GM19463 (cell line): ENCODE results near the gene YPEL1.
"Not testable (repeated sequence)": the region's sequence is repeated elsewhere in the genome, so short reads cannot be mapped to it uniquely, and the experiment has no call there.

Experiments used
- ATAC-seq: cut with Tn5 transposase; IDR thresholded peaks from one replicate; pipeline ENCODE4 v1.9.1; 2021; ENCODE audit warnings: mild to moderate bottlenecking, moderate library complexity; ENCODE audit not compliant: unreplicated experiment

YPEL1 gene

DNA sequence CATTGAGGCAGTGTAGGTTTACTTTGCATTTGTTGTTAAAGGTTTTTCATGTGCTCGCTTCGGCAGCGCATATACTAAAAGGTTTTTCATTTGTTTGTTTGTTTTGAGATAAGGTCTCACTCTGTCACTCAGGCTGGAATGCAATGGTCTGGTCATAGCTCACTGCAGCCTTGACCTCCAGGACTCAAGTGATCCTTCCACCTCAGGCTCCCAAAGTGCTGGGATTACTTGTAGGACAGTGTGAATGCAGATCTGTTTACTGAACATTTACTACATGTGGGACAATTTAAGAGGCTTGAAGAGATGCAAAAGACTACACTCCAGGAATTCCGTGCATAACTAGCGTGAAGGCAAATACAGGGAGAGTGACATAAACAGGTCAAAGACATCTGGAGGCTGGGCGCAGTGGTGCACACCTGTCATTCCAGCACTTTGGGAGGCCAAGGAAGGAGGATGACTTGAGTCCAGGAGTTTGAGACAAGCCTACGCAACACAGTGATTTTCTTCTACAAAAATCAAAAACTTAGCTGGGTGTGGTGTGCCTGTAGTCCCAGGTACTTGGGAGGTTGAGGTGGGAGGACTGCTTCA lies 34.1 kb downstream of the YPEL1 start:
- no peak for ATAC-seq

DNA sequence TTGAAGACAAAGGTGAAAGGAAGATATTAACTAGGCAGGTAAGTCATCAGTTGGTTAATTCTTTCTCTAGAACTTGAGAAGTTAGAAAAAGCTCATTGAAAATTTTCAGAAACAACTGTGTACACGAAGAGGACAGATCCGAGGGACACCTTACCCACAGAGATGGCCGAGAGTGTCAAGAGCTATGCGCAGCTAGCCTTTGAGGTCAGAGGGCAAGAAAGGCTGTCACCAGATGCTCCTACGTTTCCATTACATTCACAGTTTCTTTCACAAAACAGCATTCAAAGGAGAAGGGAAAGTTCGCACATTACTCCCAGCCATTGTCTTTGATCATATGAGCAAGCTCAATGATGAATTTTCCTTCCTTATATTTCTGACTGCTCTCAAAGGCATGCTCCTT lies 34.8 kb downstream of the YPEL1 start:
- ATAC-seq: no peak

DNA sequence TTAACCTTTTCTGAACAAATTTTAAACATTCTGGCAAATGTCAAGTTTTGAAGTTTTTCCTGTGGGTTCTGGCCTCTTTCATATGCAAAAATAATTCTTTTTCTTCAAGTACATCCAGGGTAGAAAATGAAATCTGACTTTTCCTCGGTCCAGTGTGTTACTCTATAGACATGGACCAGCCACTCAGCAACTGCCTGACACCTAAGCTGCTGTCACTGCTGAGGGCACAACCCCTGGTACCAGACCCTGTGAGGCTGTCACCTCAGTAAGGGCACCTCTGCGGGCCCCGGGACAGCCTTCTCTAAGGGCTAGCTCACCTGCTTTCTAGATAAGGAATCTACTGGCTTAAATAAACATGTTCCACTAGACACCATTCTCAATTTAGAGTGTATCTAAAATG lies 36.0 kb downstream of the YPEL1 start:
- ATAC-seq: no peak

DNA sequence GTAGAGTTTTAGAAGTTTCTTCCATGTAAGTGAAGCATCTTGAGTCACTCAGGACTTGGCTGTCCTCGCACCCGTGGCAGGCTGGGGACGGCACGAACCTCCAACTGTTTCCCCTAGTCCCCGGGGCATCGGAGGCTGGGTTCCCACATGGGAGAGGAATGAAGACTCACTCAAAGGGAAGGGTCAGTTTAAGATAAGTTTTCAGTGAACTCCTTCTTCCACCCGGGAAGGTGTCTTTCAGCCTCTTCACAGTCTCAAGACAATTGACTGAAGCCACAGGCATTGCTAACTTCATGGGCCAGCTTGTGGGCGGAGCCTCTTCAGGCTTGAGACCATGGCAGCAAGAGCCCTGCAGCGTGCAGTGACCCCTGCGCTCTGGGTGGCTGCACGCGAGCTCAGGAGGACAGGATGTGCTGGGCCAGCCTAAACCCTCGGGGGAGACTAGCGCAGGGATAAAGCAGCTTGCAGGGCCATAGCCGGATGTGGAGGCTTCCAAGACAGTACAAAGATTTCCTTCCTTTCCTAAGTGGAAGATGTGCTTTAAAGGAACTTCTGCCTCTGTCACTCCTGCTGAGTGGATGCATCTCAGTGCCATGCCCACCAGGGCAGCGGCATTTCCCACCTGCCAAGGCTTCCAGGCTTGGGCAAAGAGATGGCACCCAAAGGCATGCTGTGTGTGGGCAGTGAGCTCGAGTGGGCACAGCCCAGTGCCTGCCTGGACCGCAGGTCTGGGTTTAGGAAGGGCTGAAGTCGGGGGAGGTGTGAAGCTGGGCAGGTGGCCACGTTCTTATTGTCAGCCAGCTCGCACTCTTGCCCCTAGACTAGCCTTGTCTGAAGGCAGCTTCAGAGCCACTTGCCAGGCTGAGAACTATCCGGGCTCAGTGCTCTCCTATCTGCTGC lies 36.9 kb downstream of the YPEL1 start:
- ATAC-seq: no peak

DNA sequence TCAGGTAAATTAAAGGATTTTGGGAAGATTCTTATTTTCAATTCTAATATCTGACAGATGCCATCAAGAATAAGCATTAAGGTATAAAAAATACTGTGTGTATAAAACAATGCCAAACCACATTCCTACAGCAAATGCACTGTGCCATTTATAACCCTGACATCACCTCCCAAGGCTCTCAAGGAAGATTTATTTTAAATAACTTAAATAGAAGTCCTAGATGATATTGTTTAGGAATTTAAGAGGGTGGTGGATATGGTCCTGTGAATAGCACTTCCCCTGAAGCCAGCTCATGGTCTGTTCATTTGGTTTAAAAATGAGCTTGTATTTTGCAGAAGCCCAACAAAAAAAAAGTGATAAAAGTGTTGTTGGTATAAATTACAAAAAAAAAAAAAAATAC lies 37.7 kb downstream of the YPEL1 start:
- no peak for ATAC-seq

DNA sequence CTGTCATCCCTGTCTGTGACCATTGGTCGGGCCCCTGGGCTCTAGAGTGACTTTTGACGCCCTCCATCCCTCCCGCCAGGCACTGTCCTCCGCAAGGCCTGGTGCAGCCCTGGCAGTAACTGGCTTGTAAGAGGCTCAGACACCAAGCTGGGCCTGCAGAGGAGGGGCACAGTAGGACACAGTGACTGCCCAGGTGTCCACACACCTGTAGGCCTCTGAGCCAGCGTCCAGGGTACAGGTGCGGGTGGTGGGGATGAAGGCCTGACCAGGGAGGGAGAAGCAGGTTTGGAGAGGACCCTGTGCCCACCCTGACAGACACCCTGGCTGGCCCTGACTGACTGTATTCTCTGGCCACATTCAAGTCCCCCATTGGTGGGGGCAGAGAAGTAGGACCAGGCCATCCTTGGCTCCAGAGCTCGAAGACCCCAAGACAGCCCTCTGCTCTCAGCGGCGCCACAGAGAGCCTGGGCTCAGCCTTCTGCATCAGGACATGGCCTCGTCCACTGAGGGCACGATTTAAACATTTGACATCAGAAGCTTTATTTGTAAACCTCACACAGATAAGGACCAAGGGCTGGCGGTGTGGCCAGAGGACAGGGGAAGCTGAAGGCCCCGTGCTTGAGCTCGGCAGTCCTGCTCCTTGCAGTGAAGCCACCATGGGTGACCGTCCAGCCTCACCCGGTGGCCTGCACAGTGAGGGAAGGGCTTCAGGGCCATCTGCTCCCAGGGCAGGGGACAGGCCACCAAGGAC lies 38.4 kb downstream of the YPEL1 start:
- no peak for ATAC-seq

DNA sequence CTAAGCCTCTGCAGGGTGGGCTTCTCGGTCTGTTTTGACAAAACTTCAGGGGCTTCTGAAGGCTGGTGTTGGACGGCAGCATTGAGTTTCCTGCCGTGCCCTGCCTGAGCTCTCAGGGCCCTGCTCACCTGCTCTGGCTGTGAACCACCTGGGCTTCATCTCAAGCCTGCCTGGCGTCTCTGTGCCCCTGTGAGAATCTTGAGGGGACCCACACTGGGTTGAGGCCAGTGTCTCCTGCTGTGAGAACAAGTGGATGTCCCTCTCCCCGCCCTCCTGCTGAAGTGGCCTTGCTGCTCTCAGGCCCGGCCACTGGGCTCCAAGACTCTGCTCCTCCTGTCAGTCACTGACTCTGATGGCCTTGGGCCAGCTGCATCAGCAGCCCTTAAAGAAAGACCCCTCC lies 39.5 kb downstream of the YPEL1 start:
- no peak for ATAC-seq

DNA sequence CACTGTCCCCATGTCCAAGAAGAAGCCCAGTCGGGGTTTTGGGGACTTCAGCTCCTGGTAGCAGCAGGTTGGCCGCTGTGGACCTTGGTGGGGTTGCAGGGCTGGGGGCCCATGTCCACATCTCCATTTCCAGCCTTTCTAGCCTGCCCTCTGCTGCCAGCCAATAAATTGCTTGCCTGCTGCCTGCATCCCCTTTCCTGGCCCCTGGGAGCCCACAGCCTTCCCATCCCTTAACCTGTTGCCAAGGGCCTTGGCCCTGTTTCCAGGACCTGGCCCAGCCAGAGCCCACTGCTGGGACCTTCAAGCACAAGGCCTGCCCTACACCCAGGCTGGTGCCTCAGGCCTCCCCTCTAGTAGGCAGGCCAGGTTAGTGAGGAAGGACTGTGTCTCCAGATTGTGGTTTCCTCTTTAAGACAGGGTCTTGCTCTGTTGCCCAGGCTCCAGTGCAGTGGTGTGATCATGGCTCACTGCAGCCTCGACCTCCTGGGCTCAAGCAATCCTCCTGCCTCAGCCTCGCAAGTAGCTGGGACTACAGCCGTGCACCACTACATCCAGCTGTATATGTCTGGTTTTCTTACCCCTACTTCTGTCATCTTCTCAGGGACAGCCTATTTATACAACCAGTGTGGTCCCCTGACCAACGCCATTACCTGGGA lies 40.0 kb downstream of the YPEL1 start:
- no peak for ATAC-seq

DNA sequence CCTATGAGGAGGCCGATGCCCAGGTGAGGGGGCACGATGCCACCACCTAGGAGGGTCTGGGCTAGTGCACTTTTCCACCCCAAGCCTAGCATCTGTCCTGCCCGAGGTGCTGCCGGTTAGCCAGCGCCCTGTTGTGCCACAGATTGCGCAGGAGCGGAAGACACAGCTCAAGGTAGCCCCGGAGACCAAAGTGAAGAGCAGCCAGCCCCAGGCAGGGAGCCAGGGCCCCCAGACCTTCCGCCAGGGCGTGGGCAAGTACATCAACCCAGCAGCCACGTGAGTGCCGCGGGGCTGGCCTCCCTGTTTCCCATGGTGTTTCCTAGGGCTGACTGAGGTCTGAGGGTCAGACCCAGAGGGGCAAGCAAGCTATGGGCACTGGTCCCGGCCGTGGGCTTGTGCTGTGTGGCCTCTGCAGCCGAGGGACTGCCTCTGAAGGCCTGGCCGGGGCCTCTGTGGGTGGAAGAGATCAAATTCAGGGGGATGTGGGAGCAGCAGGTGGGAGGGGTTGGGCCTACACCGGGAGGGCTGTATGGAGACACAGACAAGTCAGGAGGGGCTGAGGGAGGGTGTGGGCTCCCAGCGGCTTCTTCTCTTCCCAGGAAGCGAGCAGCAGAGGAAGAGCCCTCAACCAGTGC lies 40.7 kb downstream of the YPEL1 start:
- no peak for ATAC-seq

DNA sequence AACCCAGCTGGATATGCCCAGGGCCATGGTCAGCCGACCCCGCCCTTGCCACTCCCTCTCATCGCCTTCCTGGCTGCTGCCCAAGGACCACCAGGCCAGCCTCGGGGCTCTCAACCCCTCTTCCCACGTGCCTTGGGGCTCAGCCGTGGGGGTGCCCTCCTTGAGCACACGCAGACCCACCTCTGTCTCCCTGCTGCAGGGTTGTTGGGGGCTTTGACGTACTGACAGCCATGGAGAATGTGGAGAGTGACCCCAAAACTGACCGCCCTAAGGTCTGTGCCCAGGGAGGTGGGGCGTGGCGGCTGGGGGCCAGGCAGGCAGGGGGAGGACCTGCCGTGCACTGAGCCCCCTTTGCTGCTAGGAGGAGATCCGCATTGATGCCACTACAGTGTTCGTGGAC lies 41.2 kb downstream of the YPEL1 start:
- ATAC-seq: no peak

DNA sequence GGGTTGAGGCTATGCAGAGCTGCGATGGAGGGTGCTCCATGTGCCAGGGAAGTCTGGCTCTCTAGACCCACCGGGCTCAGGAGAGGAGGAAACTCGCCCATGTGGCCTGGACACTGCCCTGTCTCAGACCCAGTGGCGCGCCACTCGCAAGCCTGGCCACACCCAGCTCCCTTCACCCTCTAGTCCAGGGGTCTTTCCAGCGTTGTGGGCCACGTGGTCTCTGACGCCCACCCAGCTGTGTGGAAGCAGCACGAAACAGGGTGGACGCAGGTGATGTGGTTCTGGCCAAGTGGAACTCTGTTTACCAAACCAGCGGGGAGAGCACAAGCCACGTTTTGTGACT lies 41.6 kb downstream of the YPEL1 start:
- ATAC-seq: no peak

DNA sequence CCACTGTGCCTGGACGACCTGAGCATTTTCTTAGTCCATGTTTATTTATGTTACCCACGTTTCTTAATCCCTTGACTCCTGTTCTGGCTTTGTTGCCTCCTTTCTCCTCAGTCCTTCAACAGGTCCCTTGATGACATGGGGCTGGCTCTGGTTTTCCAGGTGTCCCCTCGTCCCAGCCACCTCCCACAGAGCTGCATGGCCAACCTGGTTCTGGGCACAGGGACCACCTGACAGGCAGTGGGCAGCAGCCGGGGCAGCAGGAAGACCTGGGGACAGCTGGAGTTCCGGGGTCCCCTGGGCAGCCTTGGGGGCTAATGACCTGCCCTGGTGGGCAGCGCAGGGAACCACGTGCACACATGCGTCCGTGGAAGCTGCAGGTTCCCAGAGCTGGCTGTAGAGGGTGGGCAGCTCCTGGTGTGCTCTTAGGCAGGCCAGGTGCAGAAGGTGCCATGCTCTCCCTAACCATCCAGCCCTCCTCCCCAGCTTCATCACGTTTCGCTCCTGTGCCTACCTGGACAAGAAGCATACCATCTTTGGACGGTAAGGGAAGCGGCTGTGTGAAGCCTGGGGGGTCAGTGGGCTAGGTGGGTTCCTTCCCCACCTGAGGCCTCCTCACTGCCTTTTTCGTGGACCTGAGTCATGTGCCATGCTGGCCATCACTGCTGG lies 42.1 kb downstream of the YPEL1 start:
- no peak for ATAC-seq

DNA sequence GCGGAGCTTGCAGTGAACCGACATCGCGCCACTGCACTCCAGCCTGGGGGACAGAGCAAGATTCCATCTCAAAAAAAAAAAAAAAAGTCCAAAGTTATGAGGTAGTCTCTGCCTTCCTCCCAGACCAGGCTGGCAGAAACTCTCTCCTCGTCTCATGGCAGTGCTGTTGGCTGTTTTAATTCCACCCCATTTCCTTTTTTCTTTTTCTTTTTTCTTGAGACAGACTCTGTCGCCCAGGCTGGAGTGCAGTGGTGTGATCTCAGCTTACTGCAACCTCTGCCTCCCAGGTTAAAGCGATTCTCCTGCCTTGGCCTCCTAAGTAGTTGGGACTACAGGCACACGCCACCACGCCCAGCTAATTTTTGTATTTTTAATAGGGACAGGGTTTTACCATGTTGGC lies 42.7 kb downstream of the YPEL1 start:
- not testable (repeated sequence) for ATAC-seq

DNA sequence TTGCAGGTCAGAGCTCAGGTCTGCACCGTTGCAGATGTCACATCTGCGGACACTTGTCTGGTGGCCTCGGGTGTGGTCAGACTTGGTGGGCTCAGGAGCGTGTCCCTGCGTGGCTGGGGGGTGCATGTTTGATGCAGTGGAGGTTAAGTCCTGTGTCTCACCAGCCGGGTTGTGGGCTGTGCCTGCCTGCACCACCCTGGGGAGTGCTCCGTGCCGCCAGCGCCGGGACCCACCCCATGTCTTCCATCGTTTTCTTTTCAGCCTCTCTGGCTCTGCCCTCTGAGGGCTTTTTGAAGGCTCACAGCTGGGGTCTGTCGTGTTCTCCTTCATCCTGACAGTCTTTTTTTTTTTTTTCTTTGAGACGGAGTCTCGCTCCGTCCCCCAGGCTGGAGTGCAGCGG lies 43.8 kb downstream of the YPEL1 start:
- no peak for ATAC-seq

DNA sequence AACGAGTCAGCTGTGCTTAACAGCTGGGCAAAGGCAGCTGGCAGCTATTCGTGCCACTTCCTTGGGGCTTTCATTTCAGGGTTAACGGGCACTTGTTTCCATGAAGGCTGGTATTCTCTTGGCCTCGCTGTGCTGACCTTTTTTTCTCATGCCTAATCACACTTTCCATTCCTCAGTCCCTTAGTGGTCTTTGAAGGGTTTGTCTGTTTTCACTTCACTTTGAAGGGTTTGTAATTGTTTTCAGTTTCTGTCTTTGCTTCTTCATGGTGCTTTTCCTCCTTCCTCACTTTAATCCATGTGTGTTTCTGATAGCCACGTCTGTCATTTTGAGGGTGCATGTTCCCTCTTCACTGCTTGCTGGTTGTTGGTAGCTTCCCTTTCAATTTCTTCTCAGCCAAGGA lies 45.2 kb downstream of the YPEL1 start:
- no peak for ATAC-seq

DNA sequence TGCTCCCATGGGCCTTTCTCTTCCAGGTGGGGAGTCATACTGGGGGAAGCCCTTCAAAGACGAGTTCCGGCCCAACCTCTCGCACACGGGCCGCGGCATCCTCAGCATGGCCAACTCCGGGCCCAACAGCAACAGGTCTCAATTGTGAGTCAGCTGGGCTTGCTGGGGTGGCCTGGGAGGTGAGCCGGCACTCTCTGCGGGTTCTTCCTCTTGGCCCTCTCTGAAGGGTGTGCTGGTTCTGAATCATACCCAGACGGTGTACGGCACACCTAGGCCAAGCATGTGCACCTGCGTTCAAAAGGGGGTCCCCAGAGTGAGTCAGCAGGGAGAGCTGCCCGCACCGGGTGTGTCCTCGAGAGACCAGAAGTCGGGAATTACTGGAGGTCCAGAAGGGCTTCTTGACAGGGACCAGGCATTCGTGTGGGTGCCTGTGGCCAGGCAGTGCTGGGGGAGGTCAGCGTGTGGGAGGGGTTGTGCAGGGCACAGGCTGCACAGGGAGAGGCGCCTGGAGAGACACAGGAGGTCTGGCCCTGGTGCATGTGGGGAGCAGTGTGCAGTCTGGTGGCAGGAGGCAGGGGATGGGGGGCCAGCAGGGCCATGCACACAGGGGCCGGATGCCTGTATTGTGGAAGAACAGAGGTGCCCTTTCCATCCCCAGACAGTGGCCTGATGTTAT lies 46.8 kb downstream of the YPEL1 start:
- ATAC-seq: no peak

DNA sequence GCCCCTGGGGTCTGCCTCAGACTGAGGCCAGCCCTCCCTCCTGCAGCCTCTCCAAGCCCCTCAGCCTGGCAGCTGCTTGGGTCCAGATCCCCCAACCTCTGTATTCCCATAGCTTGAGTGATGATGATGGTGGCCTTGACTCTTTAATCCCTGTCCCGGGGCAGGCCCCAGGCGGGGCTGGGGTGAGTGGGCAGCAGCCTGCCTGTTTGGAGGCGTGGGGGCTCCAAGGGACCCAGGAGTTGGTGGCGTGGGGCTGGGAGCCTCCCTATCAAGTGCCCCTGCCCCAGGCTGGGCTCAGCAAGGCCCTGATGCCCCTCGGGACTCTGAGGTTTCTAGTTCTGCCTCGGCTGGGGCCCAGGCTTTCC lies 47.3 kb downstream of the YPEL1 start:
- ATAC-seq: no peak

DNA sequence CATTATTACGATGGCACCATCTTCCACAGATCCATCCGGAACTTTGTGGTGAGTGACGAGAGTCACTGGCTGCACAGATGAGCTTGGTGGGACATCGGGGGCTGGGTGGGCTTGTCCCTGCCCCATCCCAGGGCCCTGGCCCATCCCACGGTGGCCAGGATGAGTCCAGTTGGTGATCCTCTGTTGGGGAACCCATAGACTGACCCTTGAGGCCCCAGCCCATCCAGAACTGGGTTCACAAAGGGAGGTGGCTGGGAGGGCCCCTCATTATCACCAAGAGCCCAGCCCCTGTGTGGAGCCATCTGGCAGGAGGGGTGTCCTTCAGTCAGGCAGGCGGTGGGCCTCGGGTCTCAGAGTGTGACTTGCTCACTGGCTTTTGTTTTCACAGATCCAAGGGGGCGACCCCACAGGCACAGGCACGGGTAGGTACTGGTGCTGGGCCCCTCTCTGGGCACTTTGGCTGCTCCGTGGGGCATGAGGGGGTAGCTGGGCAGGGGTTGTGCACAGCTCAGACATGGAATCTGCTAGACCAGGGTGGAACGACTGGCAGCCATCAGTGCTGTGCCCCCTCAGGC lies 47.8 kb downstream of the YPEL1 start:
- no peak for ATAC-seq

DNA sequence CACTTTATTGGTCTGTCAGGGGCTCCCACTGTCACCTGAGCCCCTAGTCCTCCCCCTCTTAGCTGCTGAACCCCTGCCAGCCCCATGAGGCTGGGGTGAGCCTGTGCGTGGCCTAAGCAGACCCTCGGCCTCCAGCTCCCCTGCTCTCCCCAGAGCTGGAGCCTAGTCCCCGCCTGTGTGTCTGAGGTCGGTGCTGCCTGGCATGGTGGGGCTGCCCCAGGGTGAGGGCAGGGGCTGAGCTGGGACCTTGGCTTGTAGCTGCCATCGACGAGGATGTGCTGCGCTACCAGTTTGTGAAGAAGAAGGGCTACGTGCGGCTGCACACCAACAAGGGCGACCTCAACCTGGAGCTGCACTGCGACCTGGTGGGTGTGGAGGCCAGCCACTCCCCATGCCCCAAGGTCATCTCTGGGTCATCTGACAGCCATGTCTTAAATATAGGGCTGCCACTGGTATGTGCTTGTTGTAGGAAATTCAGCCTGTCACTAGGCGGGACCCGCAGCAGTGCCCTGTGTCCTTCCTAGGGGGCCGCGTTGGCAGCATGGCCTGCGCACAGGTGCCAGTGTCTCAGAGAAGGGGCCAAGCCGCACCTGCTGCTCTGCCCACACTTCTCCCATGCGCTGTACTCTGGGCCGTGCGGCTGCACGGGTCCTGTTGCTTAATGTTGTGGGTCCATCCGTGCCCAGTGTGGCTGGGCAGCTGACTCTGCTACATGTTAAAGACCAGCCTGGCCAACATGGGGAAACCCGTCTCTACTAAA lies 48.8 kb downstream of the YPEL1 start:
- no peak for ATAC-seq
